H1 (cell line): ENCODE measurements around the gene GZMM. TPM values are rescaled to one million over a fixed set of nuclear protein-coding genes. Genes with fewer than 3 reads are reported as not detected.

Source experiments
- CTCF ChIA-PET: fragments of 300-600 bp; sonication (Branson Sonifier 250); formaldehyde crosslinking; loops from one replicate; lab custom pipeline; 2021; ENCODE audit not compliant: partially characterized antibody; lab: Charles Lee
- POLR2A ChIA-PET: fragments of 300-600 bp; sonication (Branson Sonifier 250); formaldehyde crosslinking; loops from one replicate; lab custom pipeline; 2021; ENCODE audit warnings: inconsistent platforms; ENCODE audit not compliant: partially characterized antibody; lab: Charles Lee
- DNase-seq, 2 experiments: peaks; one replicate each; pipeline versions ENCODE4 v3.0.0 to v3.0.0-alpha.2; 2010 to 2022; ENCODE audit warnings: low spot score in 2 of 2, low read depth in 1 of 2, mixed read lengths in 1 of 2
- FAIRE-seq: peaks from 2 replicates; lab custom pipeline; 2011; peaks lifted over from hg19 to GRCh38; lab: Jason Lieb, UNC
- H2AFZ ChIP-seq: 2 replicates; pipeline ENCODE4 v1.8.1; 2012; ENCODE audit warnings: low read length, inconsistent platforms
- H2AK5ac ChIP-seq: 2 replicates; pipeline ENCODE4 v1.6.1; 2013; ENCODE audit warnings: low read depth, low read length
- H2BK120ac ChIP-seq: replicated peaks from 2 replicates; pipeline ENCODE3; 2013; ENCODE audit warnings: low read depth, low read length, inconsistent platforms
- H2BK12ac ChIP-seq: 2 replicates; pipeline ENCODE4 v1.6.1; 2013; ENCODE audit warnings: low read depth, low read length
- H2BK15ac ChIP-seq: 2 replicates; pipeline ENCODE4 v1.6.1; 2013; ENCODE audit warnings: low read length
- H2BK20ac ChIP-seq: 2 replicates; pipeline ENCODE4 v1.6.1; 2013; ENCODE audit warnings: low read length
- H2BK5ac ChIP-seq: 2 replicates; pipeline ENCODE4 v1.6.1; 2013; ENCODE audit warnings: low read depth, low read length
- H3K14ac ChIP-seq: 2 replicates; pipeline ENCODE4 v1.6.1; 2013; ENCODE audit warnings: inconsistent platforms; ENCODE audit not compliant: insufficient read length
- H3K18ac ChIP-seq: 2 replicates; pipeline ENCODE4 v1.6.1; 2013; ENCODE audit warnings: low read length; ENCODE audit errors: extremely low read depth
- H3K23ac ChIP-seq: 2 replicates; pipeline ENCODE4 v1.6.1; 2013; ENCODE audit warnings: inconsistent platforms; ENCODE audit not compliant: insufficient read length
- H3K23me2 ChIP-seq: 2 replicates; pipeline ENCODE4 v1.6.1; 2013; ENCODE audit warnings: low read depth, low read length
- H3K27ac ChIP-seq: 2 replicates; pipeline ENCODE4 v1.6.1; 2011; ENCODE audit warnings: low read depth, low read length, inconsistent platforms
- H3K27me3 ChIP-seq, 4 experiments: replicated peaks in 1 of 4; 1 replicate in 1 of 4; 2 replicates in 3 of 4; pipeline versions ENCODE4 v1.6.1 to v1.8.1; 2011 to 2013; ENCODE audit warnings: low read length in 3 of 4, mild to moderate bottlenecking in 3 of 4, inconsistent platforms in 2 of 4, mixed read lengths in 2 of 4, moderate library complexity in 1 of 4; ENCODE audit not compliant: control insufficient read depth in 3 of 4, insufficient read depth in 3 of 4; ENCODE audit errors: extremely low read depth in 1 of 4
- H3K36me3 ChIP-seq, 4 experiments: 2 replicates each; pipeline versions ENCODE4 v1.6.1 to v1.8.1; 2011 to 2013; ENCODE audit warnings: mild to moderate bottlenecking in 4 of 4, low read length in 3 of 4, moderate library complexity in 2 of 4, control low read depth in 1 of 4, inconsistent platforms in 1 of 4; ENCODE audit not compliant: insufficient read depth in 4 of 4, control insufficient read depth in 2 of 4
- H3K4ac ChIP-seq: replicated peaks from 2 replicates; pipeline ENCODE3; 2013; ENCODE audit warnings: low read length, low read depth, mixed read lengths, inconsistent platforms; ENCODE audit not compliant: insufficient read length
- H3K4me1 ChIP-seq, 4 experiments: replicated peaks in 1 of 4; 1 replicate in 1 of 4; 2 replicates in 3 of 4; pipeline versions ENCODE4 v1.6.1 to v1.8.1; 2011 to 2013; ENCODE audit warnings: low read length in 3 of 4, inconsistent platforms in 2 of 4, mixed read lengths in 1 of 4; ENCODE audit not compliant: insufficient read depth in 4 of 4, control insufficient read depth in 3 of 4
- H3K4me2 ChIP-seq, 2 experiments: 2 replicates each; pipeline versions ENCODE4 v1.6.1 to v1.8.1; 2011 to 2013; ENCODE audit warnings: low read depth in 2 of 2, low read length in 2 of 2, control low read depth in 1 of 2, inconsistent platforms in 1 of 2, mild to moderate bottlenecking in 1 of 2; ENCODE audit not compliant: insufficient read depth in 1 of 2
- H3K4me3 ChIP-seq, 4 experiments: fragments of 200-600, 300-600 bp in 1 of 4; sonication (generic), shearing (Covaris generic), sonication (Bioruptor Twin) in 1 of 4; 2 replicates each; pipeline versions ENCODE4 v1.5.1 to v1.8.1; 2011 to 2016; ENCODE audit warnings: low read length in 4 of 4, low read depth in 3 of 4, control low read depth in 2 of 4, inconsistent platforms in 2 of 4, mild to moderate bottlenecking in 2 of 4, mixed read lengths in 1 of 4, moderate library complexity in 1 of 4; ENCODE audit not compliant: insufficient read depth in 2 of 4; ENCODE audit errors: extremely low read depth in 1 of 4
- H3K56ac ChIP-seq: replicated peaks from 2 replicates; pipeline ENCODE3; 2013; ENCODE audit warnings: low read depth, mild to moderate bottlenecking, mixed read lengths, low read length, inconsistent platforms; ENCODE audit not compliant: insufficient read length
- H3K79me1 ChIP-seq: 2 replicates; pipeline ENCODE4 v1.6.1; 2013; ENCODE audit warnings: low read depth, low read length, control low read depth
- H3K79me2 ChIP-seq, 2 experiments: 2 replicates each; pipeline versions ENCODE4 v1.6.1 to v1.8.1; 2012 to 2013; ENCODE audit warnings: low read length in 2 of 2, mild to moderate bottlenecking in 2 of 2, inconsistent platforms in 1 of 2; ENCODE audit not compliant: insufficient read depth in 2 of 2, control insufficient read depth in 1 of 2
- H3K9ac ChIP-seq, 4 experiments: replicated peaks in 1 of 4; 1 replicate in 1 of 4; 2 replicates in 3 of 4; pipeline versions ENCODE4 v1.6.1 to v1.8.1; 2011 to 2013; ENCODE audit warnings: low read depth in 3 of 4, low read length in 3 of 4, control low read depth in 2 of 4, mild to moderate bottlenecking in 2 of 4, moderate library complexity in 2 of 4, inconsistent platforms in 1 of 4; ENCODE audit errors: extremely low read depth in 1 of 4
- H3K9me3 ChIP-seq, 2 experiments: 2 replicates each; pipeline versions ENCODE4 v1.6.1 to v1.8.1; 2012 to 2013; ENCODE audit warnings: mild to moderate bottlenecking in 2 of 2, moderate library complexity in 2 of 2, control low read depth in 1 of 2, inconsistent platforms in 1 of 2, low read depth in 1 of 2, low read length in 1 of 2, mixed read lengths in 1 of 2; ENCODE audit not compliant: insufficient read depth in 2 of 2
- H4K20me1 ChIP-seq, 2 experiments: replicated peaks in 1 of 2; 2 replicates each; pipeline versions ENCODE3 to v1.8.1; 2011 to 2013; ENCODE audit warnings: inconsistent platforms in 2 of 2, low read length in 2 of 2, mild to moderate bottlenecking in 1 of 2; ENCODE audit not compliant: insufficient read depth in 2 of 2, control insufficient read depth in 1 of 2
- H4K5ac ChIP-seq: 2 replicates; pipeline ENCODE4 v1.6.1; 2013; ENCODE audit warnings: low read length, low read depth, mixed read lengths, inconsistent platforms; ENCODE audit not compliant: insufficient read length
- H4K8ac ChIP-seq: 2 replicates; pipeline ENCODE4 v1.8.0; 2013; ENCODE audit warnings: mild to moderate bottlenecking, moderate library complexity, low read length, inconsistent platforms; ENCODE audit not compliant: insufficient read depth; ENCODE audit errors: extremely low read depth
- H4K91ac ChIP-seq: replicated peaks from 2 replicates; pipeline ENCODE3; 2013; ENCODE audit warnings: low read length, mixed read lengths, inconsistent platforms; ENCODE audit not compliant: insufficient read length
- HDAC6 ChIP-seq: IDR thresholded peaks from one replicate; pipeline ENCODE4 v1.7.1; 2012; ENCODE audit warnings: low read depth, mild to moderate bottlenecking, inconsistent platforms, low read length, moderate library complexity
- POLR2A ChIP-seq, 2 experiments: IDR thresholded peaks; 1 replicate in 1 of 2; 2 replicates in 1 of 2; pipeline ENCODE4 v1.6.1; 2011; ENCODE audit warnings: low read depth in 2 of 2, low read length in 2 of 2, mild to moderate bottlenecking in 2 of 2; ENCODE audit errors: control extremely low read depth in 1 of 2
- WGBS, 2 experiments: shearing (Covaris generic) in 1 of 2; methylation state at CpG; one replicate each; pipeline versions ENCODE4 v1.1.6 to v1.1.7; 2013 to 2015; ENCODE audit warnings: low lambda C conversion rate in 2 of 2, mixed read lengths in 2 of 2, inconsistent platforms in 1 of 2, low coverage in 1 of 2, missing lambda C conversion rate in 1 of 2; ENCODE audit not compliant: insufficient replicate concordance in 2 of 2, insufficient coverage in 1 of 2, insufficient read length in 1 of 2; ENCODE audit errors: extremely low coverage in 1 of 2, missing lambda C conversion rate in 1 of 2; 5-methylcytosine and 5-hydroxymethylcytosine counted together
- polyA plus RNA-seq, 7 experiments: library from polyadenylated mRNA; depleted of rRNA in 3 of 7; stranded (reverse) in 5 of 7; unstranded in 2 of 7; fragments of >200 nt in 5 of 7; fragments of 200-250 nt in 2 of 7; gene quantifications; 1 replicate in 5 of 7; 2 replicates in 1 of 7; 4 replicates in 1 of 7; pipeline versions ENCODE4 v1.2.1 to v1.2.3, GENCODE V29; 2011 to 2013; ENCODE audit warnings: missing spikeins in 2 of 7, mixed read lengths in 2 of 7
- total RNA-seq: library from RNA; stranded (reverse); fragmentation: NEBNext Ultra II Directional; extraction: Animal tissue kit (Norgen Biotek cat#: 25700); gene quantifications from 2 replicates; pipeline ENCODE4 v1.2.1, GENCODE V29; 2021

GZMM gene
- total and polyA plus RNA-seq, 2 of the 8 experiments (the other 6 are each of a cell fraction or from before 2014, with no cell fraction given): 0.09 to 0.32 TPM

DNA sequence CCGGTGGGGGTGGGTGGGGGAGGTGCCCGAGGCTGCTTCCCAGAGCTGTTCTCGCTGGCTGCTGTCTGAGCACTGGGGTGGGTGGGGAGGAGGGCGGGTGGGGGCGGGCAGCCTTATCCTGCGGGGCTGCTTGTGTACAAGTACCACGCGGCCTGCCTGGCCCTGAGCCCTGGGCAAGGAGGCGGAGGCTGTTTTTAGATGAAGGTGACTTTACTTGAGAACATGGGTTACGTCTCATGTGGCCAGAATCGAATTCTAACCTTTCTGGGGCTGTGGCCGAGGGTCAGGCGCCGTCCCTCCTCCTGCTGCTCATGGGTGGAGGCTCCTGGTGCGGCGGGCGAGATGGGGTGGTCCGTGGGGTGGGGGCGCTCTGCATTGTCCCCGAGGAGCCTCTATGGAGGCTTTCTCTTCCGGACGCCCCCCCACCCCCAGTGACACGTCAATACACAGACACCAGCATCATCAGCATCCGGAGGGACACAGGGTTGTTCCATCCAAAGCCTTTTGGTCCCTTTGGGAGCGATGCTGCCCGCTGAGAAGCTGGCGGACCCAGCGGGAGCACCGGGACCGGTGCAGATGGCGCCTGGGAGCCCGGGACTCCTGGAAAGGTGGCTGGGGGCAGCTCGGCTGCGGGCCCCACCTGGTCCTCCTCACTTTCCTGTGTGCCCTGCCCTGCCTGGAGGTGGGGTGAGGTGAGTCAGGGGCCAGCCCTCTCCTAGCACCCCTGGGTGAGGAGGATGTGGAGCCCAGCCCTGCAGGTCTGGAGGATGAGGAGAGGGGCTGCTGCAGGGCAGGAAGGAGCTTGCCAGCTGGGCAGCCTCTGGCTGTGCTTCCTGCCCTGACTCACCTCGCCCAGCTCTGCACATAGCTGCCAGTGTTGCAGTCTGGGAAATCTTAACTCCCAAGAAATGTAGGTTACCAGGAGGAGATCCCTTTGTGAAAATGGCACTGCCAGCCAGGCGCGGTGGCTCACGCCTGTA, 32.0 kb downstream of the GZMM start:
- Histone ChIP-seq H3K4me2 (peak overlapping the region; percentile 59 to 99; a peak in 2 of 4 replicates), H2BK20ac (no peak overlapping the region), H3K14ac (no peak overlapping the region), H3K36me3 (peaks cover 4 to 30% (median 12%) of the 10 kb centered on the region in 4 experiments; a peak in 6 of 8 replicates), H2BK15ac (no peak overlapping the region), H3K79me2 (peaks cover 53 to 82% of the 10 kb centered on the region in 2 experiments), H3K4me3 (no peak overlapping the region; a peak in 2 of 8 replicates), H2BK12ac (no peak overlapping the region), H3K27ac (no peak overlapping the region), H3K23me2 (peaks cover 11% of the 10 kb centered on the region; the same call in 1 of the 2 replicates), H2BK5ac (peak overlapping the region; percentile 44; the same call in 1 of the 2 replicates), H3K27me3 (no peaks in the 10 kb centered on the region), H4K5ac (no peak overlapping the region), H3K18ac (no peak overlapping the region), H4K91ac (no peak overlapping the region), H2AFZ (no peak overlapping the region), H3K56ac (no peak overlapping the region), H3K23ac (no peak overlapping the region), H3K4me1 (peaks cover 0 to 20% (median 11%) of the 10 kb centered on the region in 4 experiments; a peak in 5 of 7 replicates), H2BK120ac (no peak overlapping the region), H2AK5ac (no peak overlapping the region), H4K8ac (no peak overlapping the region; the same call in 1 of the 2 replicates), H4K20me1 (peaks cover 31 to 39% of the 10 kb centered on the region in 2 experiments), H3K4ac (no peak overlapping the region), H3K79me1 (peaks cover 11% of the 10 kb centered on the region), H3K9ac (no peak overlapping the region), H3K9me3 (no peaks in the 10 kb centered on the region)
- FAIRE-seq (no peak), DNase-seq (no peak)
- WGBS, 2 experiments: 88% methylated on average over 32 of the region's 38 CpGs; no CpG with 5 or more reads in 1 of the 2 experiments
- TF ChIP-seq HDAC6: no peak
- TF ChIP-seq POLR2A (IDR thresholded peaks at IDR 0.05; ENCODE audit: control extremely low read depth in 1 of 2, low read depth in 2 of 2, low read length in 2 of 2): 0 out of 3 replicates have a peak, but pooled peaks of 1 of the 2 experiments have one; percentile 14
- ChIA-PET CTCF (interaction anchor here (0.6 to 4.7 kb wide), 7 partner anchors 10 to 95 kb away, joined by 3 to 51 read pairs (median 4); no protein-coding TSS in a partner anchor), POLR2A (interaction anchor here (0.6 to 4.8 kb wide), 15 partner anchors 10 to 371 kb away, joined by 3 to 78 read pairs (median 5); partner anchors contain the start of genes CDC34 and GZMM)
